Measurements from ENCODE around the gene RNF128.

DNA sequence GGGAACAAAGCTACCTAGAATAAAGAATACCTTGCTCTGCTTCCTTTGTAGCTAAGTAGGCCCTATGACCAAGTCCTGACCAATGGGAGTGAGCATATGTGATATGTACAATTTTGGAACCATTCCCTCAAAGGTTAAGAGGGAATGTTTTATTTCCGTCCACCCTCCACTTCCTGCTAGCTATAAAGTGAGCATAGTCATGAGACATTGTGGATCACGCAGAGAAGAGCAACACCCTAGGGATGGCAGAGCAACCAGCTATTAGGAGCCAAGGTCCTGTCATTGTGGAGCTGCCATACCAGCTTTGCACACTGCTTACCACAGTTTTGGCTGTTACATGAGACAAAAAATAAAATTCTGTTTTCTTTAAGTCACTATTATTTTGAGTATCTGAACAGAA is 45.8 kb upstream of the RNF128 start:
- no peak for TF ChIP-seq POLR2A (IDR thresholded peaks at IDR 0.05; ENCODE audit: low read depth, low read length)
- no peak for TF ChIP-seq POLR2AphosphoS5 (IDR thresholded peaks at IDR 0.05; ENCODE audit: low read depth, low read length)
- no peak for TF ChIP-seq TAF1 (IDR thresholded peaks at IDR 0.05; ENCODE audit: low read depth, low read length)
- no peak for TF ChIP-seq SPI1 (IDR thresholded peaks at IDR 0.05; ENCODE audit: low read depth, low read length)
- no peak for TF ChIP-seq PAX5 (IDR thresholded peaks at IDR 0.05; ENCODE audit: insufficient read depth, low read length, severe bottlenecking)
